Measurements from ENCODE around the gene DIDO1. TPM values are rescaled to one million over a fixed set of nuclear protein-coding genes. Genes with fewer than 3 reads are reported as not detected.

The DIDO1 gene
- total and polyA plus RNA-seq, 9 of the 15 experiments (the other 6 are each of a cell fraction or from before 2014, with no cell fraction given), result 4.4 to 46.8 (median 31.2) TPM

DNA sequence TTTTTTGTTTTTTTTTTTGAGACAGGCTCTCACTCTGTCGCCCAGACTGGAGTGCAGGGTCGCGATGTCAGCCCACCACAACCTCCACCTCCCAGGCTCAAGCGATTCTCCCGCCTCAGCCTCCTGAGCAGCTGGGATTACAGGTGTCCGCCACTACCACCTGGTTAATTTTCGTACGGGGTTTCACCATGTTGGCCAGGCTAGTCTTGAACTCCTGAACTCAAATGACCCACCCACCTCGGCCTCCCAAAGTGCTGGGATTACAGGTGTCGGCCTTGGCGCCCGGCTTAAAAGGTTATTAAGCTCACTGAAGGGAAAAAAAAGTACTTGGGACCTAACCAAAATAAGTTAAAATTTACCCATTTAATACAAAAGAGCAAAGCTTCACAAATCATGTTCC is 66.6 kb downstream of the DIDO1 start:
- Histone ChIP-seq H3K27me3 (ENCODE audit: control insufficient read depth in 2 of 2, insufficient read depth in 2 of 2, low read length in 2 of 2) (no peaks in the 10 kb centered on the region), H3K4me2 (ENCODE audit: insufficient read depth, low read length) (peak overlapping the region; percentile 73), H3K4me3 (peak overlapping the region; percentile 49; the same call in 1 of the 2 replicates), H3K4me1 (replicated peaks in 1 of 2; ENCODE audit: control insufficient read depth in 2 of 2, insufficient read depth in 2 of 2, low read length in 2 of 2) (peaks cover 13 to 33% of the 10 kb centered on the region in 2 experiments; a peak in 4 of 5 replicates), H2AFZ (ENCODE audit: low read depth, low read length) (no peak overlapping the region), H3K79me2 (ENCODE audit: control insufficient read depth, insufficient read depth, low read length) (peaks cover 23% of the 10 kb centered on the region), H3K9me3 (replicated peaks; ENCODE audit: control insufficient read depth, insufficient read depth, low read depth, low read length) (no peaks in the 10 kb centered on the region), H3K9me1 (ENCODE audit: control insufficient read depth, insufficient read depth, low read length) (no peaks in the 10 kb centered on the region), H3K9ac (ENCODE audit: insufficient read depth in 1 of 2, low read depth in 2 of 2, low read length in 2 of 2) (peak overlapping the region; percentile 35 to 80; a peak in 2 of 4 replicates), H3K27ac (ENCODE audit: extremely low read depth, low read depth, low read length) (no peak overlapping the region), H4K20me1 (replicated peaks; ENCODE audit: control insufficient read depth, insufficient read depth, low read length) (0 out of 2 replicates have a peak, but pooled peaks cover 7% of the 10 kb centered on the region), H3K36me3 (ENCODE audit: control insufficient read depth, insufficient read depth, low read length) (peaks cover 35% of the 10 kb centered on the region)
- DNase-seq (ENCODE audit: extremely low read depth in 1 of 4, low spot score in 3 of 4) (no peak), ATAC-seq (no peak), FAIRE-seq (no peak)
- BruUV-seq (replicated peaks), result TSS peak; percentile 53
- in situ Hi-C loops (cut with MboI), result no loop called here
- TF ChIP-seq, protein P1, sequence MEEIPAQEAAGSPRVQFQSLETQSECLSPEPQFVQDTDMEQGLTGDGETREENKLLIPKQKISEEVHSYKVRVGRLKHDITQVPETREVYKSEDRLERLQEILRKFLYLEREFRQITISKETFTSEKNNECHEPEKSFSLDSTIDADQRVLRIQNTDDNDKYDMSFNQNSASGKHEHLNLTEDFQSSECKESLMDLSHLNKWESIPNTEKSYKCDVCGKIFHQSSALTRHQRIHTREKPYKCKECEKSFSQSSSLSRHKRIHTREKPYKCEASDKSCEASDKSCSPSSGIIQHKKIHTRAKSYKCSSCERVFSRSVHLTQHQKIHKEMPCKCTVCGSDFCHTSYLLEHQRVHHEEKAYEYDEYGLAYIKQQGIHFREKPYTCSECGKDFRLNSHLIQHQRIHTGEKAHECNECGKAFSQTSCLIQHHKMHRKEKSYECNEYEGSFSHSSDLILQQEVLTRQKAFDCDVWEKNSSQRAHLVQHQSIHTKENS (CRISPR knock-in tag; IDR thresholded peaks at IDR 0.05), result no peak
- TF ChIP-seq ZNF24 (IDR thresholded peaks at IDR 0.05) (no peak), ZNF212 (CRISPR knock-in tag; IDR thresholded peaks at IDR 0.05) (no peak), SP1 (CRISPR knock-in tag; IDR thresholded peaks at IDR 0.05) (0 out of 2 replicates have a peak, but pooled peaks have one; percentile 7), ZC3H8 (IDR thresholded peaks at IDR 0.05) (no peak), CCAR2 (IDR thresholded peaks at IDR 0.05; ENCODE audit: low read depth, low read length) (no peak), MYBL2 (IDR thresholded peaks at IDR 0.05; ENCODE audit: low read depth) (no peak), MYBL2 (CRISPR knock-in tag; IDR thresholded peaks at IDR 0.05; ENCODE audit: borderline replicate concordance) (no peak), HNRNPLL (IDR thresholded peaks at IDR 0.05; ENCODE audit: low read depth, low read length, poor library complexity, severe bottlenecking) (no peak), RAD51 (IDR thresholded peaks at IDR 0.05; ENCODE audit: borderline replicate concordance, low read depth) (no peak), HNRNPUL1 (IDR thresholded peaks at IDR 0.05; ENCODE audit: low read length) (no peak), ELF4 (CRISPR knock-in tag; IDR thresholded peaks at IDR 0.05) (no peak), TAF7 (tag; IDR thresholded peaks at IDR 0.05) (no peak)
- TF ChIP-seq, protein P2, sequence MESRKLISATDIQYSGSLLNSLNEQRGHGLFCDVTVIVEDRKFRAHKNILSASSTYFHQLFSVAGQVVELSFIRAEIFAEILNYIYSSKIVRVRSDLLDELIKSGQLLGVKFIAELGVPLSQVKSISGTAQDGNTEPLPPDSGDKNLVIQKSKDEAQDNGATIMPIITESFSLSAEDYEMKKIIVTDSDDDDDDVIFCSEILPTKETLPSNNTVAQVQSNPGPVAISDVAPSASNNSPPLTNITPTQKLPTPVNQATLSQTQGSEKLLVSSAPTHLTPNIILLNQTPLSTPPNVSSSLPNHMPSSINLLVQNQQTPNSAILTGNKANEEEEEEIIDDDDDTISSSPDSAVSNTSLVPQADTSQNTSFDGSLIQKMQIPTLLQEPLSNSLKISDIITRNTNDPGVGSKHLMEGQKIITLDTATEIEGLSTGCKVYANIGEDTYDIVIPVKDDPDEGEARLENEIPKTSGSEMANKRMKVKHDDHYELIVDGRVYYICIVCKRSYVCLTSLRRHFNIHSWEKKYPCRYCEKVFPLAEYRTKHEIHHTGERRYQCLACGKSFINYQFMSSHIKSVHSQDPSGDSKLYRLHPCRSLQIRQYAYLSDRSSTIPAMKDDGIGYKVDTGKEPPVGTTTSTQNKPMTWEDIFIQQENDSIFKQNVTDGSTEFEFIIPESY (CRISPR knock-in tag; IDR thresholded peaks at IDR 0.05), result 0 out of 2 replicates have a peak, but pooled peaks have one; percentile 12
- TF ChIP-seq, protein P3, sequence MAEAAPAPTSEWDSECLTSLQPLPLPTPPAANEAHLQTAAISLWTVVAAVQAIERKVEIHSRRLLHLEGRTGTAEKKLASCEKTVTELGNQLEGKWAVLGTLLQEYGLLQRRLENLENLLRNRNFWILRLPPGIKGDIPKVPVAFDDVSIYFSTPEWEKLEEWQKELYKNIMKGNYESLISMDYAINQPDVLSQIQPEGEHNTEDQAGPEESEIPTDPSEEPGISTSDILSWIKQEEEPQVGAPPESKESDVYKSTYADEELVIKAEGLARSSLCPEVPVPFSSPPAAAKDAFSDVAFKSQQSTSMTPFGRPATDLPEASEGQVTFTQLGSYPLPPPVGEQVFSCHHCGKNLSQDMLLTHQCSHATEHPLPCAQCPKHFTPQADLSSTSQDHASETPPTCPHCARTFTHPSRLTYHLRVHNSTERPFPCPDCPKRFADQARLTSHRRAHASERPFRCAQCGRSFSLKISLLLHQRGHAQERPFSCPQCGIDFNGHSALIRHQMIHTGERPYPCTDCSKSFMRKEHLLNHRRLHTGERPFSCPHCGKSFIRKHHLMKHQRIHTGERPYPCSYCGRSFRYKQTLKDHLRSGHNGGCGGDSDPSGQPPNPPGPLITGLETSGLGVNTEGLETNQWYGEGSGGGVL (CRISPR knock-in tag; IDR thresholded peaks at IDR 0.05), result no peak
- POLR2A ChIA-PET, result interaction anchor here (1.0 kb wide), 2 partner anchors 18 to 48 kb away, joined by 3 read pairs; no protein-coding TSS in a partner anchor
- 68% methylated on average over 12 of the region's 12 CpGs for WGBS (ENCODE audit: insufficient coverage, low coverage, missing lambda C conversion rate)
- CTCF ChIA-PET (ENCODE audit: low intra/inter-chr PET ratio), result no interaction called here
- intact Hi-C loops (cut with micrococcal nuclease), result no loop called here

All from K562 (cell line).